H1 (cell line): ENCODE results near the gene CLASP2. TPM values are rescaled to one million over a fixed set of nuclear protein-coding genes. Genes with fewer than 3 reads are reported as not detected.
A peak's percentile ranks its signal among the peaks of the same experiment; 100 is the strongest.

Source experiments
- CHD1 ChIP-seq: IDR thresholded peaks from 2 replicates; pipeline ENCODE4 v1.6.1; 2012; ENCODE audit warnings: low read depth, low read length, improper control_type of control experiment
- CHD2 ChIP-seq: IDR thresholded peaks from 2 replicates; pipeline ENCODE4 v1.6.1; 2012; ENCODE audit warnings: low read length, improper control_type of control experiment
- GABPA ChIP-seq: IDR thresholded peaks from 2 replicates; pipeline ENCODE4 v1.6.1; 2011; ENCODE audit warnings: mild to moderate bottlenecking, low read length, moderate library complexity, borderline replicate concordance; ENCODE audit not compliant: insufficient read depth
- NANOG ChIP-seq: IDR thresholded peaks from 2 replicates; pipeline ENCODE4 v1.6.1; 2011; ENCODE audit warnings: low read length, low read depth, mild to moderate bottlenecking, inconsistent platforms; ENCODE audit not compliant: insufficient read depth, poor library complexity, severe bottlenecking
- RAD21 ChIP-seq, 2 experiments: IDR thresholded peaks in 1 of 2; conservative IDR thresholded peaks in 1 of 2; 2 replicates each; pipeline ENCODE4 v1.6.1; 2011; ENCODE audit warnings: low read depth in 2 of 2, low read length in 2 of 2, improper control_type of control experiment in 1 of 2, inconsistent platforms in 1 of 2, mild to moderate bottlenecking in 1 of 2, moderate library complexity in 1 of 2
- TAF7 ChIP-seq: optimal IDR thresholded peaks from 2 replicates; pipeline ENCODE3; 2011; ENCODE audit warnings: low read depth, mild to moderate bottlenecking, inconsistent platforms, low read length, moderate library complexity, borderline replicate concordance
- polyA plus RNA-seq, 7 experiments: library from polyadenylated mRNA; depleted of rRNA in 3 of 7; stranded (reverse) in 5 of 7; unstranded in 2 of 7; fragments of >200 nt in 5 of 7; fragments of 200-250 nt in 2 of 7; gene quantifications; 1 replicate in 5 of 7; 2 replicates in 1 of 7; 4 replicates in 1 of 7; pipeline versions ENCODE4 v1.2.1 to v1.2.3, GENCODE V29; 2011 to 2013; ENCODE audit warnings: missing spikeins in 2 of 7, mixed read lengths in 2 of 7
- total RNA-seq: library from RNA; stranded (reverse); fragmentation: NEBNext Ultra II Directional; extraction: Animal tissue kit (Norgen Biotek cat#: 25700); gene quantifications from 2 replicates; pipeline ENCODE4 v1.2.1, GENCODE V29; 2021

Gene CLASP2
- total and polyA plus RNA-seq, 2 of the 8 experiments (the other 6 are each of a cell fraction or from before 2014, with no cell fraction given), result 21.7 to 58.0 TPM

- no peak for TF ChIP-seq GABPA
- no peak for TF ChIP-seq TAF7
- TF ChIP-seq CHD1, result no peak
- peak; percentile 25 for TF ChIP-seq NANOG
- 0 out of 4 replicates have a peak, but pooled peaks of 1 of the 2 experiments have one; percentile 6 for TF ChIP-seq RAD21 (IDR thresholded peaks at IDR 0.05 in 1 of 2, conservative IDR thresholded peaks at IDR 0.05 in 1 of 2; ENCODE audit: low read depth in 2 of 2, low read length in 2 of 2)
- no peak for TF ChIP-seq CHD2
- TF ChIP-seq, all 59 proteins: peak for 15
Observed at GRCh38 chr3:33658991-33659848, 58.8 kb downstream of the CLASP2 start (continued).
